RWPE1 (cell line): ENCODE results near the gene MOK.
"Not testable (repeated sequence)": the region's sequence is repeated elsewhere in the genome, so short reads cannot be mapped to it uniquely, and the experiment has no call there.

ENCODE experiments used
- CTCF ChIA-PET: fragments of 350-600 bp; sonication (Branson Sonifier 250); formaldehyde crosslinking; extraction: SDS; loops from one replicate; lab custom pipeline; 2021; lab: Yijun Ruan, JAX
- POLR2A ChIA-PET: fragments of 400-600 bp; formaldehyde crosslinking; extraction: SDS; loops from one replicate; lab custom pipeline; 2020; ENCODE audit warnings: antibody characterized with exemption; ENCODE audit not compliant: low non-redundant PET; lab: Yijun Ruan, JAX
- DNase-seq: peaks from one replicate; pipeline ENCODE4 v3.0.0; 2012; ENCODE audit warnings: low spot score
- H3K27ac ChIP-seq: fragments of 450-650 bp; 2 replicates; pipeline ENCODE4 v1.5.1; 2017
- TF ChIP-seq, protein P1 (sequence below): fragments of 450-650 bp; conservative IDR thresholded peaks from 2 replicates; pipeline ENCODE4 v1.5.1; 2017; ENCODE audit warnings: low read depth, mild to moderate bottlenecking

The MOK gene

DNA sequence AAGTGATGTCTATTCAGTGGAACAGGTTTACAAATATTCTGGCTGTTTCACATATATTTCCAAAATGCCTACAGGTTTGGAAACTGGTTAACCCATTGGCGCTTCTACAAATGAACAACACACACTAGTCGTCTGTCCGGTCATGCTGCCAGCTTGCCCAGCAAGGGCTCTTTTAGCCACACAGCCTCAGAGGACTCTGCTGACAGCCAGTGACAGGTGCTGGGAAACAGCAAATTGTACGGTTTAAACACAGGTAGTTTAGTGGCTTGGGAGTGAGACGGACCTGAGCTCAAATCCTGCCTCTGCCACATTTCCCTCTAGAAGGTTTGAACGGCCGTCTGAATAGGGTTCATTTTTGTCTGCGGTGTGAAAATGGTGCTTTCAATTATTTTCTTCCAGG is 53.8 kb downstream of the MOK start:
- no peak overlapping the region for H3K27ac ChIP-seq
- TF ChIP-seq, protein P1, sequence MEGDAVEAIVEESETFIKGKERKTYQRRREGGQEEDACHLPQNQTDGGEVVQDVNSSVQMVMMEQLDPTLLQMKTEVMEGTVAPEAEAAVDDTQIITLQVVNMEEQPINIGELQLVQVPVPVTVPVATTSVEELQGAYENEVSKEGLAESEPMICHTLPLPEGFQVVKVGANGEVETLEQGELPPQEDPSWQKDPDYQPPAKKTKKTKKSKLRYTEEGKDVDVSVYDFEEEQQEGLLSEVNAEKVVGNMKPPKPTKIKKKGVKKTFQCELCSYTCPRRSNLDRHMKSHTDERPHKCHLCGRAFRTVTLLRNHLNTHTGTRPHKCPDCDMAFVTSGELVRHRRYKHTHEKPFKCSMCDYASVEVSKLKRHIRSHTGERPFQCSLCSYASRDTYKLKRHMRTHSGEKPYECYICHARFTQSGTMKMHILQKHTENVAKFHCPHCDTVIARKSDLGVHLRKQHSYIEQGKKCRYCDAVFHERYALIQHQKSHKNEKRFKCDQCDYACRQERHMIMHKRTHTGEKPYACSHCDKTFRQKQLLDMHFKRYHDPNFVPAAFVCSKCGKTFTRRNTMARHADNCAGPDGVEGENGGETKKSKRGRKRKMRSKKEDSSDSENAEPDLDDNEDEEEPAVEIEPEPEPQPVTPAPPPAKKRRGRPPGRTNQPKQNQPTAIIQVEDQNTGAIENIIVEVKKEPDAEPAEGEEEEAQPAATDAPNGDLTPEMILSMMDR = no peak
- CTCF ChIA-PET = interaction anchor here (0.7 kb wide), 1 partner anchor 69 kb away, joined by 3 read pairs; no protein-coding TSS in a partner anchor
- no peak for DNase-seq
- POLR2A ChIA-PET = no interaction called here

DNA sequence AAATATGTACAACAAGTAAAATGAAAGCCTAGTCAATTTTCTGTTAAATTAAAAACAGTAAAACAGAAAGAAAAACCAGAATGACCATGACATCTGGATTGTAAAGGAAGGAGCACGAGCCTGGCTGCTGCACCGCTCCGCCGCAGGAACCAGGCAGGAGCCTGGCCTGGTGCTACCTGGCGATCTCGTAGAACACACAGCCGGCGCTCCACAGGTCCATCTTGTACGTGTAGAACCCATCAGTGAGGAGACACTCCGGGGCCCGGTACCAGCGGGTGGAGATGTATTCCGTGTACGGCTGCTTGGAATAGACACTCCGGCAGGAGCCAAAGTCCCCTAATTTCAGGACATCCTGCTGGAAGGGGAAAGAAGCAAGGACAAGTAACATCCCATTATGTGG is 54.3 kb downstream of the MOK start:
- no peak overlapping the region for H3K27ac ChIP-seq
- DNase-seq = no peak
- ChIA-PET POLR2A (no interaction called here), CTCF (no interaction called here)
- TF ChIP-seq, protein P1 = no peak

DNA sequence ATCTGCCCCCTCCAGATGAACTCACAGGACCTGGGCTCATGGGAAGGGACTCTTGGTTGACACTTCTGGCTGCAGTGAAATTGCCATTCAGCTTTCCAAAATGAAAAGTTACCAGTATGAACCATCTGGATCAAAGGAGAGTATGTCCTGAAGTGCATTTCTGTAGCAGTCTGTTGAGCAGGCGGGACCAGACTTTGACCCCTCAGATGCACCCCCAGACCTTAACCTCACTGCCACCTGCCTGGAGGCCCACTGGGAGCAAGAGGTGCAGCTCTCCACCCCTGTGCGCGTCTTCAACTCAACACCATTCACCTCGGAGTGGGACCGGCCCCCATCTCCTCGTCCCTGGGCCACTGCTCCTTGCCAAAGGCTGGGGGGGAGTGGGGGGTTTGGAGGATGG is 55.0 kb downstream of the MOK start:
- no peak overlapping the region for H3K27ac ChIP-seq
- DNase-seq = no peak
- ChIA-PET CTCF (no interaction called here), POLR2A (no interaction called here)
- TF ChIP-seq, protein P1 = no peak

DNA sequence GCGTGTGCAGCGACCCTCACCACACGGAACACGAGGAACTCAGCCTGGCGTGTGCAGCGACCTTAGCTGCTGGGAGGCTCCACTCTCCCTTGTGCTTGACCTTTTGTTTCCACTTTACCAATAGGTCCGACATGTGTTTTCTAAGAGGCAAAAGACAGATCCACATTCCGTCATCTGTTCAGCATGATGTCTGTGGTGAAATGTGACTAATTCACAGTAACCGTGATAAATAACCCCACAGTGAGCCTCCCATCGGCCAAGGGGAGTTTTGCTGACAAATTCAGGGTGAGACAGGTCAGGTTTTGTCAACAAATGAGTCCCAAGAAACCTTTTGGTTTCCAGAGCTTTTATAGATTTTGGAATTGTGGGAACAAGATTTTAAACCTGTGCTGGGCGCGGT is 55.9 kb downstream of the MOK start:
- CTCF ChIA-PET = no interaction called here
- H3K27ac ChIP-seq = no peak overlapping the region
- TF ChIP-seq, protein P1 = no peak
- DNase-seq = no peak
- POLR2A ChIA-PET = no interaction called here

DNA sequence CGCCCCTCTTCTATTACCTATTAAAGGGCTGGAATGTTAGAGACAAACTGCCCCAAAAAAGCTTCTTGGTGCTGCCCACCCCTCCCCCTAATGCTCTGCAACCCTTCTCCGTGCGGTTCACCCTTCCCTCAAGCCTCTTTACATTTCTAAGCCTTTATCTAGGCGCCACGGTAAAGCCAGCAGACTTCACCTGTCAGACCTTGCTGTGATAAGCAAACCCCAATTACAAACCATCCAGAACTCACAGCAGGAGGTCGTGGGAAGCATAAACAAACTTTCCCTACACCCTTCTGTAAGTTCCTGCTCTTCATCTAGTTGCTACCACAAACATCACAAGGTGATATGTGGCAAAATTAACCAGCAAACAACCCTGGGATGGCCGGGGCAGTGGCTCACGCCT is 56.8 kb downstream of the MOK start:
- TF ChIP-seq, protein P1 = no peak
- ChIA-PET POLR2A (no interaction called here), CTCF (no interaction called here)
- DNase-seq = no peak
- no peak overlapping the region for H3K27ac ChIP-seq

DNA sequence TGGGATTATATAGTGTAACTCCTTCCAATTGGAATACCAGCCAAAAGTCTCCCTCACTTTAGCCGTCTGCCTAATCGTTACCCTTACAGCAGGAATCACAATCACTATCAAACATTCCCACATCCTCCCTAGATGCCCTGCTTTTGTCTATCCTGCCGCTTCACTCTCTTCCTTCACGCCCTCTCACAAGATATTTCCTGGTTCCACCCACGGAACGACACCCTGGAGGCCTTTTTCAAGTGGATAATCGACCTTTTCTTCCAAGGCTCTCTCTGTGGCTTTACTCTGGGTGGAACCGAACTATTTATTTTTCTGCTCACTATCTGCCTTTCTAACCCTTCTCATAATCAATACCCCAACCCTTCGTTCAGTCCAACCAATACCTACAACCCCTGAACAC is 58.9 kb downstream of the MOK start:
- CTCF ChIA-PET = no interaction called here
- no peak overlapping the region for H3K27ac ChIP-seq
- no peak for DNase-seq
- TF ChIP-seq, protein P1 = no peak
- POLR2A ChIA-PET = no interaction called here

DNA sequence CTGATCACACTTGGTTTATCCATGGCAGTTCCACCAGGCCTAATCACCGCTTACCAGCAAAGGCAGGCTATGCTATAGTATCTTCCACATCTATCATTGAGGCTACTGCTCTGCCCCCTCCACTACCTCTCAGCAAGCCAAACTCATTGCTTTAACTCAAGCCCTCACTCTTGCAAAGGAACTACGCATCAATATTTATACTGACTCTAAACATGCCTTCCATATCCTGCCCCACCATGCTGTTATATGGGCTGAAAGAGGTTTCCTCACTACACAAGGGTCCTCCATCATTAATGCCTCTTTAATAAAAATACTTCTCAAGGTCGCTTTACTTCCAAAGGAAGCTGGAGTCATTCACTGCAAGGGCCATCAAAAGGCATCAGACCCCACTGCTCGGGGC is 61.2 kb downstream of the MOK start:
- H3K27ac ChIP-seq, CTCF ChIA-PET, POLR2A ChIA-PET, DNase-seq: not testable (repeated sequence)
